ENCODE measurements around the gene TBC1D32. TPM values are rescaled to one million over a fixed set of nuclear protein-coding genes. Genes with fewer than 3 reads are reported as not detected.

The TBC1D32 gene
- polyA plus RNA-seq, 1 of the 3 experiments (the other 2 are of a cell fraction), result 2.3 TPM

DNA sequence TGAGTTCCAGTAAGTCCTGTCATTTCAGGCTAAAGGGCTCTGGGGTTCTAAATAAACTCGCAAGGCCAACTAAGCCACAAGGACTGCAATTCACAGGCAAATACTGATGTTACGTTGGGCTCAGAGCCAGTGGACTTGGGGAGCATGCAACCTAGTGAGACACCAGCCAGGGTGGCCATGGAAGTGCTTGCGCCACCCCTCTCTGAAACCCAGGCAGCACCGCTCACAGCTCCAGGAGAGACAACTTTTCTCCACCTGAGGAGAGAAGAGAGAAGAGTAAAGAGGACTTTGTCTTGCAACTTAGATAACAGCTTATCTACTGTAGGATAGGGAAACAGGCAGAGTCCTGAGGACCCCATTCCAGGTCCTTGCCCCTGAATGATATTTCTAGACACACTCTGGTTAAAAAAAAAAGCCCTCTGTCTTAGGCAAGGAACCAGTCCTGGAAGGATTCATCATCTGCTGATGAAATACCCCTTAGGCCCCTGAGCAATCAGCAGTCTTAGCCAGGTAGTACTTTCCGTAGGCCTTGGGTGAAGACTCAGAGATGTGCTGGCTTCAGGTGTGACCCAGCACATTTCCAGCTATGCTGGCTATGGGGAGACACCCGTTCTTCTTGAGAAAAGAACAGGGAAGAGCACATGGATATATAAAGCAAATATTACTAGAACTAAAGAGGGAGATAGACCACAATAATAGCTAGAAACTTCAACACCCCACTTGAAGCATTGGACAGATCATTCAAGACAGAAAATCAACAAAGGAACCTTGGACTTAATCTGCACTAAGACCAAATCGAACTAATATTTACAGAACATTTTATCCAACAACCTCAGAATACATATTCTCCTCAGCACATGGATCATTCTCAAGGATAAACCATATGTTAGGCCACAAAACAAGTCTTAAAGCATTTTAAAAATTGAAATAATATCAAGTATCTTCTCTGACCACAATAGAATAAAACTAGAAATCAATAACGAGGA lies 31.5 kb upstream of the TBC1D32 start:
- no peak overlapping the region for H3K4me2 ChIP-seq
- H3K9me2 ChIP-seq, result no peaks in the 10 kb centered on the region
- no peak overlapping the region for H3K4me3 ChIP-seq (ENCODE audit: low read depth in 2 of 2, low read length in 1 of 2)
- CTCF ChIA-PET, result interaction anchor here (1.1 kb wide), 1 partner anchor 311 kb away, joined by 3 read pairs; no protein-coding TSS in a partner anchor
- POLR2A ChIA-PET, result no interaction called here
- no peaks in the 10 kb centered on the region; the same call in 1 of the 2 replicates for H3K27me3 ChIP-seq (ENCODE audit: insufficient read depth)
- no peak for DNase-seq
- no peak for TF ChIP-seq TCF12 (IDR thresholded peaks at IDR 0.05)
- no peak for TF ChIP-seq JUND (IDR thresholded peaks at IDR 0.05)
- TF ChIP-seq SMC3 (IDR thresholded peaks at IDR 0.05; ENCODE audit: low read depth, low read length), result no peak
- TF ChIP-seq, protein P1, sequence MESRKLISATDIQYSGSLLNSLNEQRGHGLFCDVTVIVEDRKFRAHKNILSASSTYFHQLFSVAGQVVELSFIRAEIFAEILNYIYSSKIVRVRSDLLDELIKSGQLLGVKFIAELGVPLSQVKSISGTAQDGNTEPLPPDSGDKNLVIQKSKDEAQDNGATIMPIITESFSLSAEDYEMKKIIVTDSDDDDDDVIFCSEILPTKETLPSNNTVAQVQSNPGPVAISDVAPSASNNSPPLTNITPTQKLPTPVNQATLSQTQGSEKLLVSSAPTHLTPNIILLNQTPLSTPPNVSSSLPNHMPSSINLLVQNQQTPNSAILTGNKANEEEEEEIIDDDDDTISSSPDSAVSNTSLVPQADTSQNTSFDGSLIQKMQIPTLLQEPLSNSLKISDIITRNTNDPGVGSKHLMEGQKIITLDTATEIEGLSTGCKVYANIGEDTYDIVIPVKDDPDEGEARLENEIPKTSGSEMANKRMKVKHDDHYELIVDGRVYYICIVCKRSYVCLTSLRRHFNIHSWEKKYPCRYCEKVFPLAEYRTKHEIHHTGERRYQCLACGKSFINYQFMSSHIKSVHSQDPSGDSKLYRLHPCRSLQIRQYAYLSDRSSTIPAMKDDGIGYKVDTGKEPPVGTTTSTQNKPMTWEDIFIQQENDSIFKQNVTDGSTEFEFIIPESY (IDR thresholded peaks at IDR 0.05; ENCODE audit: borderline replicate concordance, low read depth), result no peak
- no peak for TF ChIP-seq MEF2A (IDR thresholded peaks at IDR 0.05; ENCODE audit: borderline replicate concordance, low read depth)
- H3K9me3 ChIP-seq, result no peaks in the 10 kb centered on the region
- no peaks in the 10 kb centered on the region for H3F3A ChIP-seq (replicated peaks; ENCODE audit: insufficient read depth)
- H3K4me1 ChIP-seq (ENCODE audit: control insufficient read depth in 1 of 2, insufficient read depth in 2 of 2, low read depth in 1 of 2, low read length in 1 of 2), result no peaks in the 10 kb centered on the region; a peak in 1 of 4 replicates
- H2AFZ ChIP-seq (ENCODE audit: low read depth), result no peak overlapping the region
- H3K79me2 ChIP-seq (ENCODE audit: insufficient read depth), result no peaks in the 10 kb centered on the region
- H3K27ac ChIP-seq (ENCODE audit: low read depth in 2 of 2, low read length in 1 of 2), result no peak overlapping the region
- no peaks in the 10 kb centered on the region for H4K20me1 ChIP-seq (ENCODE audit: insufficient read depth)
- no peaks in the 10 kb centered on the region for H3K36me3 ChIP-seq (replicated peaks in 1 of 2; ENCODE audit: control insufficient read depth in 1 of 2, insufficient read depth in 2 of 2, low read length in 1 of 2)
- no peak overlapping the region for H3K9ac ChIP-seq
- WGBS (ENCODE audit: low lambda C conversion rate), result 59% methylated on average over 6 of the region's 8 CpGs

- Histone ChIP-seq H2AFZ (ENCODE audit: low read depth) (no peak overlapping the region), H4K20me1 (ENCODE audit: insufficient read depth) (no peaks in the 10 kb centered on the region), H3K27me3 (ENCODE audit: insufficient read depth) (no peaks in the 10 kb centered on the region), H3F3A (replicated peaks; ENCODE audit: insufficient read depth) (no peaks in the 10 kb centered on the region), H3K9me2 (no peaks in the 10 kb centered on the region), H3K4me2 (no peak overlapping the region), H3K9ac (no peak overlapping the region), H3K36me3 (replicated peaks in 1 of 2; ENCODE audit: control insufficient read depth in 1 of 2, insufficient read depth in 2 of 2, low read length in 1 of 2) (no peaks in the 10 kb centered on the region), H3K79me2 (ENCODE audit: insufficient read depth) (no peaks in the 10 kb centered on the region), H3K4me3 (ENCODE audit: low read depth in 2 of 2, low read length in 1 of 2) (no peak overlapping the region), H3K9me3 (no peaks in the 10 kb centered on the region), H3K4me1 (ENCODE audit: control insufficient read depth in 1 of 2, insufficient read depth in 2 of 2, low read depth in 1 of 2, low read length in 1 of 2) (no peaks in the 10 kb centered on the region), H3K27ac (ENCODE audit: low read depth in 2 of 2, low read length in 1 of 2) (no peak overlapping the region)
- POLR2A ChIA-PET, result no interaction called here
- no peak for DNase-seq
- CTCF ChIA-PET, result interaction anchor here (0.6 to 0.7 kb wide), 2 partner anchors 9 to 18 kb away, joined by 3 read pairs; no protein-coding TSS in a partner anchor
- TF ChIP-seq GATA2 (CRISPR knock-in tag; IDR thresholded peaks at IDR 0.05), result no peak
- TF ChIP-seq CTCF (IDR thresholded peaks at IDR 0.05), result peak; percentile 29; the same call in 1 of the 2 replicates
- WGBS (ENCODE audit: low lambda C conversion rate), result 44% methylated on average over 1 of the region's 1 CpG
Measured at GRCh38 chr6:121356575-121356974, 22.3 kb upstream of the TBC1D32 start.
